HG03460 (cell line): Measurements from ENCODE around the gene NRG2.

Experiments
- ATAC-seq: cut with Tn5 transposase; IDR thresholded peaks from one replicate; pipeline ENCODE4 v1.9.1; 2021; ENCODE audit not compliant: unreplicated experiment

The NRG2 gene

DNA sequence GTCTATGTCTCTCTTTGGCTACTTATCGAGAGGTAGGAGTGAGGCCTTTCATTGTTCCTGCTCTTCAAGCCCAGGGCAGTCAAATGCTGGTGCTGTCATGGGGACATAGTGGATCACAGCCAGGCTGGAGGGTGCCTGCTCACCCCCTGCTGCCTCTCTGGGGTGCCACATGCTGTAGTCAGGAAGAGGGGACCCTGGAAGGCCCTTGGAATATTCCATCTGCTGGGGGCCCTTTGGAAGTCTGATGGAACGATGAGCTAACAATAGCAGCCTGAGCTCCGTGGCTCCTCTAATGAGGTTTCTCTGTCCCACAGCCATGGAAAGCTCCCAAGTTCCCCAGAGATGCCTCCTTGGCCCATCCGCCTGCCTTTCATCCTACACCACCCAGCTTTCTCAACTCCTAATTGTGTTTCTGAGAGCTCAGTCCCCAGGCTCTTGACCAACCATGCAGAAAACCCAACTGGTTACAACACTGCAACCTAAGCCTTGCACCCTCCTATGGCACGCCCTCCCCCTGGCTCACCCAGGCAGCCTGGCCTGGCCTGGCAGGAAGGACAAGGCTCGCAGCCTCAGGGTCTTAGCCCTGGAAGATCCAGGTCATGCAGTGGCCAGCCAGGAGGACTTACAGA lies 91.7 kb downstream of the NRG2 start:
- ATAC-seq = no peak

DNA sequence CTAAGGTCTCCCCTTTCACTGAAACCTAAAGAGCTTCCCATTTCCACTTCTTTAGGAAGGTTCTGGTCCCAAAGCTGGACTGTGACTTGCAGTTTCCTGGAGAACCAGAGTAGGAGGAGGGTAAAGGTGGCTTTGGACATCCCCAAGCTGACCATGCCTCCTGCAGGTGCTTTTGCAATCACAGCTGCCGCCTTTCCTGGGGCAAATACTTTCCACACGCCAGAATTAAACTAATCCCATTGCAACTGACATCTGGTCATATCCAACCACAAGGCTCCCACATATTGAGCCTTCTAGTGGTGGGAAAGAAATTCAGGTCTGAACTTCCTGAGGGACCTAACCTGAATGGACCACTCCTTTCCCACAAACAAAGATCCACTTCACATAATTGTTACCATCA lies 92.7 kb downstream of the NRG2 start:
- no peak for ATAC-seq

DNA sequence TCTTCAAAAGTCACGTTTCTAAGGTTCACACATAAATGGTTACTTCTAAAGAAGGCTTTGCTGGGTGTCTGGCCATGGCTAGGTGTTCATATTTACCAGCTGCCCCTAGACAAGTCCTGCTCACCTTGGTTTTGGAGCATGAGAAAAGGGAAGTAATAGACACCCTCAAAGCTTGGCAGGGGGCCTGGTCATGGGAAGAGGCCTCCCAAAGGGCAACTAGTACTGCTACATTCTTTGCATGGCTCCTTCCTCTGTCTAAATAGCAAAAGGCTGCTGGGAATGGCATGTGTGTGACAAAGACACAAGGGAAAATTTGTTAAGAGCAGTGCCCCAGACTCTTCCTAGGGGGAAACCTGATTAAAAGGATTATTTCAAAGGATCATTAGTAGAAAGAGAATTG lies 93.4 kb downstream of the NRG2 start:
- no peak for ATAC-seq

GRCh38 chr5:139947727-139948126 lies 95.4 kb downstream of the NRG2 start:
- no peak for ATAC-seq

- ATAC-seq = no peak
Observed at GRCh38 chr5:139946440-139946839, 96.7 kb downstream of the NRG2 start.

GRCh38 chr5:139946006-139946405 lies 97.1 kb downstream of the NRG2 start:
- no peak for ATAC-seq

GRCh38 chr5:139942243-139942642 lies 100.9 kb downstream of the NRG2 start:
- ATAC-seq = no peak

DNA sequence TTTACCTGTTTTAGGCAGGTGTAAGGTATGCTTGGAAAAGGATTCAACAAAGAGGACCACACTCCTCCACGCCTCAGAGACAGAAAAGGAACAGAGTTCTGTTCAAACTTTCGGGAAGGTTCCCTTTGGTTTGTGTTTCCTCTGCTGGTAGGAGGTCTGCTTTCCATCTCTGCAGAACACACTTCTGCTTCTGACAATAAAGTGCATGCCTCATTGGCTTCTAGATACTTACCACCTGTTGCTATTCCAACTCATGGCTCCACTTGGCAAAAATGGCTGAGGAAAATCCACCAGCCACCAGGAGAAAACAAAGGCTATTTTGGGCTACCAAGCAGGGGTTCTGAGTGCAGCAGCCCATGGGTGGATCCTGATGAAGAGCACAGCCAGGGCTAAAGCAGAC lies 112.7 kb downstream of the NRG2 start:
- ATAC-seq = no peak

- no peak for ATAC-seq
Observed at GRCh38 chr5:139926797-139927503, 116.1 kb downstream of the NRG2 start.

- no peak for ATAC-seq
Observed at GRCh38 chr5:139925650-139926640, 117.2 kb downstream of the NRG2 start.

DNA sequence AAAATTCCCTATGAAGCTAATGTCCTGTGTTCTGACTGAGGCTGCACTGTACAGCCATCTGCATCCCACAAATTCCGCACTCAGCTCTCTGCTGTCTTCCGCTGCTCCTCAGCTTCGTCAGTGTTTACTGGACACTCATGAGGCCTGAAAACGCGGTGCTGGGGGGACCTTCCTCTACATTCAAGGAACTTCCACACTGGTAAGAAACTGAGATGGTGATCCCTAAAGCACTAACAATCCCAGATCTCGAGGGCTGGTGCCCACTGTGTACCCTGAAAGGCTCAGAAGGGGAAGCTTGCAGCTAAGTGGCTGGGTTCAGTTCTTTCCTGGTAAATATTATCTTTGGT lies 117.9 kb downstream of the NRG2 start:
- ATAC-seq = no peak

- no peak for ATAC-seq
Observed at GRCh38 chr5:139924294-139925215, 118.5 kb downstream of the NRG2 start.

- no peak for ATAC-seq
Observed at GRCh38 chr5:139919308-139919707, 123.8 kb downstream of the NRG2 start.

DNA sequence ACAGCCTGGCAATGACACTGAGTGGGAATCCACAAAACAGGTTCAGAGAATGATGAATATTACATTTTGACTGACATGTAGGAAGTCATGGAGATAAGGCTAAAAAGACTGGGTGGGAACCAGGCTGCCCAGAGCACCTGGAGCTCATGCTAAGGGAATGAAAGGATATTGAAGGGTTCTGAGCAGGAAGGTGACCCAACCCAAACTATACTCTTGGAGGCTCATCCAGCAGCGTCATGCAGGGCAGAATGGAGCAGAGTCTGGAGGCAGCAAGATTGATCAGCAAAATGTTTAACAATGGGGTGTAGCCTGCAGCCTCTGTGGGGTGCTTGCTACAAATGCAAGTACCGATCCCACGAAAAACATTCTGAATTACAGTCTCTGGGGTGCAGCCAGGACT lies 127.3 kb downstream of the NRG2 start:
- ATAC-seq = no peak

- no peak for ATAC-seq
Observed at GRCh38 chr5:139915266-139915665, 127.8 kb downstream of the NRG2 start.

DNA sequence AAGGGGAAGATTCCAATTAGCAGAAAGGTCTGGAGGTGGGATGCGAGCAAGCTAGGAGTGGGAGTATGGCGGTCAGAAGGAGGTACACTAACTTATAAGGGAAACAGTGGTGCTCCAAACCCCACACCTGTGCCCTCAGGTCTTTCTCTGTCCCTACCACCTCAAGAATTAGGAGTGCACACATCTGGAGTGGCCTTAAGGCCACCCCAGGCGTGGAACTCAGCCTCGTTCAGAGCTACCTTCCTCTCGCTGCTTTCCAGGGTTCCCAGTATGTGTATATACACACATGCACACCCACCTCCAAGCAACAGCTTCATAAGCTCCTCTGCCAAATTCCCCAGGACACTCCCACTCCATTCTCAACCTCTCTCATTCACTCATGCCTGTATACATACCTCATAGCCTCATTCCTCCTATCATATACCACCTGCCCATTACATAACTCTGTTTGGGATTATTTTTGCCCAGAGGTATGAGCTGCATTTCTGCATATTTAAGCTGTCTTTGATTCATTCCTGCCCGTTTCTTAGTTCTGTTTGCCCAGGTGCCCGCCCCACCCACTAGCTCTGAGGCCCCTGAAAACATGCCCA lies 128.8 kb downstream of the NRG2 start:
- no peak for ATAC-seq

- no peak for ATAC-seq
Observed at GRCh38 chr5:139912804-139913203, 130.3 kb downstream of the NRG2 start.

DNA sequence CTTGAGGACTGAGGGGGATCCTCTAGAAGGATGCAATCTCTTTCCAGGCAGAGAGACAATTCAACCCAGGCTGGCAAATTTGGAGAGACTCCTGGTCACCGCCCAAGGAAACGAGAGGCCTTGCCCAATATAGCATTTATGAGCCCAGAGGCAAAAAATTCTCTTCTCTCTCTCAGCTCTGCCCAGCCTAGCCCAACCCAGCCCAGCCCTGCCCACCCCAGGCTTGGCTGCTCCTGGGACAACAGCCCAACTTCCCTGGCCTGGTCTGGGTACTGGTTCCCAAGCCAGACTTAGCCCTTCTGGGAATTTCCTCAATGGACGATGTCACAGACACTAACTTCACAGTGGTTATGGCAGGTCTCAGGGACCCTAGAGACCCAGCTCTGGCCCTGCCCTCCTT lies 130.9 kb downstream of the NRG2 start:
- ATAC-seq = no peak

GRCh38 chr5:139911425-139912120 lies 131.5 kb downstream of the NRG2 start:
- no peak for ATAC-seq

- ATAC-seq = no peak
Observed at GRCh38 chr5:139910901-139911300, 132.2 kb downstream of the NRG2 start.
